OCI-LY3 (cell line): Measurements from ENCODE around the gene SLX9.

Experiments
- H2AFZ ChIP-seq: fragments of 200-600, 300-600 bp; shearing (Covaris generic); 2 replicates; pipeline ENCODE4 v1.6.0; 2014; ENCODE audit warnings: antibody characterized with exemption, low read depth, low read length
- H3K27ac ChIP-seq: fragments of 200-600, 300-600 bp; sonication (generic); 2 replicates; pipeline ENCODE4 v1.5.1; 2014; ENCODE audit warnings: mild to moderate bottlenecking, low read length, moderate library complexity, mixed read lengths
- H3K27me3 ChIP-seq: fragments of 200-600, 300-600 bp; sonication (generic); 2 replicates; pipeline ENCODE4 v1.6.1; 2014; ENCODE audit warnings: low read depth, low read length, mixed read lengths
- H3K36me3 ChIP-seq: fragments of 200-600, 300-600 bp; sonication (generic); replicated peaks from 2 replicates; pipeline ENCODE3; 2014; ENCODE audit warnings: low read depth, low read length, mixed read lengths
- H3K4me1 ChIP-seq: fragments of 300-600, 200-600 bp; sonication (generic); 2 replicates; pipeline ENCODE4 v1.6.1; 2014; ENCODE audit warnings: low read length, mixed read lengths
- H3K4me2 ChIP-seq: fragments of 200-600, 300-600 bp; sonication (generic); 2 replicates; pipeline ENCODE4 v1.6.1; 2014; ENCODE audit warnings: low read length, mixed read lengths
- H3K4me3 ChIP-seq: fragments of 300-600, 200-600 bp; sonication (generic); 2 replicates; pipeline ENCODE4 v1.5.1; 2014; ENCODE audit warnings: antibody characterized with exemption, mild to moderate bottlenecking, low read length, moderate library complexity
- H3K79me2 ChIP-seq: fragments of 300-600, 200-600 bp; shearing (Covaris generic); 2 replicates; pipeline ENCODE4 v1.6.1; 2014; ENCODE audit warnings: mild to moderate bottlenecking, low read length, mixed read lengths
- H3K9ac ChIP-seq: fragments of 300-600, 200-600 bp; shearing (Covaris generic); 2 replicates; pipeline ENCODE4 v1.6.0; 2014; ENCODE audit warnings: mild to moderate bottlenecking, low read length, moderate library complexity
- H3K9me3 ChIP-seq: fragments of 200-600, 300-600 bp; shearing (Covaris generic); 2 replicates; pipeline ENCODE4 v1.6.1; 2014; ENCODE audit warnings: low read length, mixed read lengths; ENCODE audit not compliant: insufficient read depth
- H4K20me1 ChIP-seq: fragments of 200-600, 300-600 bp; sonication (generic); 2 replicates; pipeline ENCODE4 v1.6.1; 2016; ENCODE audit warnings: low read length, mixed read lengths; ENCODE audit not compliant: insufficient read depth
- CTCF ChIP-seq: fragments of 200-600, 300-600 bp; sonication (generic); IDR thresholded peaks from 2 replicates; pipeline ENCODE4 v1.5.1; 2014; ENCODE audit warnings: antibody characterized with exemption, low read length, low read depth
- EZH2phosphoT487 ChIP-seq: fragments of 200-600 bp; shearing (Covaris generic); IDR thresholded peaks from 2 replicates; pipeline ENCODE4 v1.6.1; 2018; ENCODE audit warnings: antibody characterized with exemption, mixed run types, low read depth

The SLX9 gene

DNA sequence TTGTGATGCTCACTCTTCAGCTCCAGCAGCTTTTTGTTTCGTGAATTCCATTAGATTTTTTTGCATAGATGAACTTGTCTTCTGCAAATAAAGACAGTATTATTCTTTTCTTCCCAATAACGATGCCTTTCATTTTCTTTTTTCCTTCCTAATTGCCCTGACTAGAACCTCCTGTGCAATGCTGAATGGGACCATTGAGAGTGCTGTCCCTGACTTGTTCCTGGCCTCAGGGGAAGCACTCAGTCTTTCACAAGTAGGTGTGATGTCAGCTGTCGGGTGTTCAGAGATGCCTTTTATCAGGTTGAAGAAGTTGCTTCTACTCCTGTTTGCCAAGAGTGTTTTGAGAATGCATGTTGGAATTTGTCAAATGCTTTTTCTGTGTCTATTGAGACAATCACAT, 70.3 kb downstream of the SLX9 start:
- no peak overlapping the region for H3K4me3 ChIP-seq
- H3K36me3 ChIP-seq, result no peaks in the 10 kb centered on the region
- H3K9ac ChIP-seq, result no peak overlapping the region
- H3K27ac ChIP-seq, result no peak overlapping the region
- no peaks in the 10 kb centered on the region for H3K9me3 ChIP-seq
- H3K79me2 ChIP-seq, result no peaks in the 10 kb centered on the region
- H3K4me2 ChIP-seq, result no peak overlapping the region
- TF ChIP-seq EZH2phosphoT487 (no peak), CTCF (no peak)
- no peak overlapping the region for H2AFZ ChIP-seq
- H4K20me1 ChIP-seq, result no peaks in the 10 kb centered on the region
- H3K27me3 ChIP-seq, result peaks cover 23% of the 10 kb centered on the region
- H3K4me1 ChIP-seq, result peaks cover 9% of the 10 kb centered on the region; the same call in 1 of the 2 replicates

- Histone ChIP-seq H3K27ac (no peak overlapping the region), H4K20me1 (no peaks in the 10 kb centered on the region), H3K9me3 (no peaks in the 10 kb centered on the region), H3K27me3 (peaks cover 23% of the 10 kb centered on the region), H3K4me1 (peaks cover 9% of the 10 kb centered on the region; the same call in 1 of the 2 replicates), H3K79me2 (no peaks in the 10 kb centered on the region), H2AFZ (no peak overlapping the region), H3K4me3 (no peak overlapping the region), H3K4me2 (no peak overlapping the region), H3K9ac (no peak overlapping the region), H3K36me3 (no peaks in the 10 kb centered on the region)
- TF ChIP-seq CTCF (no peak), EZH2phosphoT487 (no peak)
Measured at GRCh38 chr21:45010860-45011259, 71.0 kb downstream of the SLX9 start.

GRCh38 chr21:45011426-45011825, 71.6 kb downstream of the SLX9 start:
- Histone ChIP-seq H3K4me3 (no peak overlapping the region), H4K20me1 (no peaks in the 10 kb centered on the region), H3K9ac (no peak overlapping the region), H3K27ac (no peak overlapping the region), H3K36me3 (no peaks in the 10 kb centered on the region), H3K27me3 (peaks cover 20% of the 10 kb centered on the region), H3K4me2 (no peak overlapping the region), H3K79me2 (no peaks in the 10 kb centered on the region), H3K9me3 (no peaks in the 10 kb centered on the region), H3K4me1 (peaks cover 9% of the 10 kb centered on the region; the same call in 1 of the 2 replicates), H2AFZ (no peak overlapping the region)
- TF ChIP-seq CTCF, result no peak

DNA sequence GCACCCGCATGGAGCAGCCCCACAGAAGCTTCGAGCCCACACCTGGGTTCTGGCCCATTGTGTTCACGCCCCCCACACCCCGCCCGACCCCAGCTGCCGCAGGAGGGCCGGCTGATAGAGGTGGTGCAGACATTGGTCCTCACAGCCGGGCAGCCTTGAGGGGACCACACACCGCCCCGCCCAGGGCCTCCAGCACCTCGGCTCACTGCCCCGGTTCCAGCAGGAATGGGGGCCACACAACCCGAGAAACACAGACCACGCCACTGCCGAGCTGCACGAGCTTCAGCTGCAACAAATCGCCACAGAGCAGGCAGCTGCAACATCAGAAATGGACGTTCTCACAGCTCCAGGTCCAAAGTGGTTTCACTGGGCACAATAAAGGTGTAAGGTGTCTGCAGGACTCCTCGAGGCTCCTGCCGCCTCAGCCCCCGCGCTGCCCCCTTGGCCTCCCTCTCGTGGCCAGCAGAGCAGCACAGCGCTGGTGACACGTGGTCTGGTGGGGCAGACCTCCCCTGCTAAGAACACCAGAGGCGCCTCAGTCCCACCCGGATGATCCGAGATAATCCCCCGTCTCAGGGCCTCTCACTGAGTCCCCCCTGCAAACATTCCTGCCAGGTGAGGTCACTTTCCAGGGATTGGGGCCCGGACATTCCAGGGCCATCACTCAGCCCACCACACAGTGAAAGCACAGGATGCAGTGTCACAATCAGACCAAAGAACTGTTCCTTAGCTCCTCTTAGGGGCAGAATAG, 72.3 kb downstream of the SLX9 start:
- Histone ChIP-seq H3K9ac (no peak overlapping the region), H3K4me1 (peaks cover 9% of the 10 kb centered on the region; the same call in 1 of the 2 replicates)

More for the DNA sequence above, 72.3 kb downstream of the SLX9 start:
- TF ChIP-seq CTCF (no peak), EZH2phosphoT487 (no peak)
- Histone ChIP-seq H3K4me3 (no peak overlapping the region), H2AFZ (no peak overlapping the region), H3K9me3 (no peaks in the 10 kb centered on the region), H4K20me1 (no peaks in the 10 kb centered on the region), H3K79me2 (no peaks in the 10 kb centered on the region), H3K27me3 (peaks cover 13% of the 10 kb centered on the region), H3K36me3 (no peaks in the 10 kb centered on the region), H3K27ac (no peak overlapping the region), H3K4me2 (no peak overlapping the region)
